BLaER1 (cell line): ENCODE measurements around the gene LZTS2.

Experiments used
- H3K27ac ChIP-seq: shearing (Covaris generic); formaldehyde crosslinking; 2 replicates; pipeline ENCODE4 v1.8.1; 2022
- H3K27me3 ChIP-seq: shearing (Covaris generic); formaldehyde crosslinking; 2 replicates; pipeline ENCODE4 v1.8.1; 2022
- H3K36me3 ChIP-seq: shearing (Covaris generic); formaldehyde crosslinking; 2 replicates; pipeline ENCODE4 v1.8.1; 2022
- H3K4me1 ChIP-seq: shearing (Covaris generic); formaldehyde crosslinking; 2 replicates; pipeline ENCODE4 v1.8.1; 2022
- H3K4me2 ChIP-seq: shearing (Covaris generic); formaldehyde crosslinking; 2 replicates; pipeline ENCODE4 v1.8.1; 2022
- H3K4me3 ChIP-seq: shearing (Covaris generic); formaldehyde crosslinking; 2 replicates; pipeline ENCODE4 v1.8.1; 2022
- H3K9ac ChIP-seq: shearing (Covaris generic); formaldehyde crosslinking; 2 replicates; pipeline ENCODE4 v1.8.1; 2022
- H3K9me3 ChIP-seq: shearing (Covaris generic); formaldehyde crosslinking; 2 replicates; pipeline ENCODE4 v1.8.1; 2022
- H4K20me1 ChIP-seq: shearing (Covaris generic); formaldehyde crosslinking; 2 replicates; pipeline ENCODE4 v1.8.1; 2022
- Cebpa-rat ChIP-seq: shearing (Covaris generic); IDR thresholded peaks from 2 replicates; pipeline ENCODE4 v1.8.1; 2022

LZTS2 gene

GRCh38 chr10:100997360-100998182 is 2.0 kb upstream of the LZTS2 start:
- Histone ChIP-seq H3K4me2 (peak overlapping the region; percentile 99), H3K4me1 (peaks cover 39% of the 10 kb centered on the region), H3K9me3 (no peaks in the 10 kb centered on the region), H3K4me3 (peak overlapping the region; percentile 92), H3K36me3 (peaks cover 37% of the 10 kb centered on the region), H3K27ac (peak overlapping the region; percentile 98), H3K9ac (peak overlapping the region; percentile 98), H3K27me3 (no peaks in the 10 kb centered on the region), H4K20me1 (peaks cover 33% of the 10 kb centered on the region)
- TF ChIP-seq Cebpa-rat = no peak

- H3K27me3 ChIP-seq = no peaks in the 10 kb centered on the region
- no peaks in the 10 kb centered on the region for H3K9me3 ChIP-seq
- H3K4me1 ChIP-seq = peaks cover 44% of the 10 kb centered on the region
- peaks cover 37% of the 10 kb centered on the region for H3K36me3 ChIP-seq
- H3K4me2 ChIP-seq = peak overlapping the region; percentile 99
- peak overlapping the region; percentile 98 for H3K9ac ChIP-seq
- peak overlapping the region; percentile 92 for H3K4me3 ChIP-seq
- H3K27ac ChIP-seq = peak overlapping the region; percentile 98
- H4K20me1 ChIP-seq = peaks cover 34% of the 10 kb centered on the region
- TF ChIP-seq Cebpa-rat = no peak
Measured at GRCh38 chr10:100998183-100998990, 1.2 kb upstream of the LZTS2 start.

- H3K27ac ChIP-seq = peak overlapping the region; percentile 98
- H4K20me1 ChIP-seq = peaks cover 34% of the 10 kb centered on the region
- H3K4me1 ChIP-seq = peaks cover 44% of the 10 kb centered on the region
- peak overlapping the region; percentile 98 for H3K9ac ChIP-seq
- peak overlapping the region; percentile 92 for H3K4me3 ChIP-seq
- H3K9me3 ChIP-seq = no peaks in the 10 kb centered on the region
- H3K27me3 ChIP-seq = no peaks in the 10 kb centered on the region
- peak overlapping the region; percentile 99 for H3K4me2 ChIP-seq
- H3K36me3 ChIP-seq = peaks cover 37% of the 10 kb centered on the region
- no peak for TF ChIP-seq Cebpa-rat
Measured at GRCh38 chr10:100998991-100999741, 442 bp upstream of the LZTS2 start.

- Histone ChIP-seq H4K20me1 (peaks cover 41% of the 10 kb centered on the region), H3K9me3 (no peaks in the 10 kb centered on the region), H3K4me2 (peak overlapping the region; percentile 99), H3K36me3 (peaks cover 37% of the 10 kb centered on the region), H3K27ac (peak overlapping the region; percentile 98), H3K4me3 (peak overlapping the region; percentile 92), H3K9ac (peak overlapping the region; percentile 98), H3K27me3 (no peaks in the 10 kb centered on the region), H3K4me1 (peaks cover 44% of the 10 kb centered on the region)
- TF ChIP-seq Cebpa-rat = no peak
Measured at GRCh38 chr10:101000127-101000914, 713 bp downstream of the LZTS2 start.

- peak overlapping the region; percentile 98 for H3K27ac ChIP-seq
Measured at GRCh38 chr10:101000915-101001658, 1.5 kb downstream of the LZTS2 start.

GRCh38 chr10:101001659-101002035 is 2.0 kb downstream of the LZTS2 start:
- Histone ChIP-seq H3K27ac (peak overlapping the region; percentile 98), H3K4me1 (peaks cover 36% of the 10 kb centered on the region), H3K9me3 (no peaks in the 10 kb centered on the region), H3K9ac (peak overlapping the region; percentile 98), H4K20me1 (peaks cover 53% of the 10 kb centered on the region), H3K36me3 (peaks cover 47% of the 10 kb centered on the region), H3K4me2 (peak overlapping the region; percentile 99), H3K4me3 (peak overlapping the region; percentile 92), H3K27me3 (no peaks in the 10 kb centered on the region)
- TF ChIP-seq Cebpa-rat = no peak

More at GRCh38 chr10:101000915-101001658, 1.5 kb downstream of the LZTS2 start:
- peaks cover 40% of the 10 kb centered on the region for H3K4me1 ChIP-seq
- H3K27me3 ChIP-seq = no peaks in the 10 kb centered on the region
- H3K9ac ChIP-seq = peak overlapping the region; percentile 98
- H3K4me2 ChIP-seq = peak overlapping the region; percentile 99
- H3K9me3 ChIP-seq = no peaks in the 10 kb centered on the region
- peaks cover 41% of the 10 kb centered on the region for H3K36me3 ChIP-seq
- H4K20me1 ChIP-seq = peaks cover 48% of the 10 kb centered on the region
- peak overlapping the region; percentile 92 for H3K4me3 ChIP-seq
- no peak for TF ChIP-seq Cebpa-rat

GRCh38 chr10:101002456-101002855 is 2.8 kb downstream of the LZTS2 start:
- Histone ChIP-seq H4K20me1 (peaks cover 62% of the 10 kb centered on the region), H3K27me3 (no peaks in the 10 kb centered on the region), H3K4me3 (peak overlapping the region; percentile 92; the same call in 1 of the 2 replicates), H3K4me1 (peaks cover 41% of the 10 kb centered on the region), H3K9ac (peak overlapping the region; percentile 98), H3K4me2 (peak overlapping the region; percentile 99), H3K27ac (peak overlapping the region; percentile 98), H3K9me3 (no peaks in the 10 kb centered on the region), H3K36me3 (peaks cover 55% of the 10 kb centered on the region)
- TF ChIP-seq Cebpa-rat = no peak

- TF ChIP-seq Cebpa-rat = no peak
- Histone ChIP-seq H3K27me3 (no peaks in the 10 kb centered on the region), H3K9ac (no peak overlapping the region), H4K20me1 (peaks cover 68% of the 10 kb centered on the region), H3K36me3 (peaks cover 56% of the 10 kb centered on the region), H3K4me1 (peaks cover 50% of the 10 kb centered on the region), H3K9me3 (no peaks in the 10 kb centered on the region), H3K4me3 (no peak overlapping the region), H3K4me2 (no peak overlapping the region), H3K27ac (no peak overlapping the region)
Measured at GRCh38 chr10:101003639-101004206, 4.1 kb downstream of the LZTS2 start.
